SK-N-SH (cell line): ENCODE measurements around the gene C19orf67. TPM values are rescaled to one million over a fixed set of nuclear protein-coding genes. Genes with fewer than 3 reads are reported as not detected.

Experiments used
- CTCF ChIA-PET: fragments of 300-600, 350-600 bp; formaldehyde crosslinking; extraction: SDS; loops from one replicate; lab custom pipeline; 2021; lab: Yijun Ruan, JAX
- POLR2A ChIA-PET: fragments of 350-600 bp; sonication (Branson Sonifier 250); formaldehyde crosslinking; extraction: SDS; loops from one replicate; lab custom pipeline; 2020; ENCODE audit warnings: antibody characterized with exemption, inconsistent platforms; lab: Yijun Ruan, JAX
- DNase-seq: peaks from one replicate; pipeline ENCODE4 v3.0.0; 2012
- H2AFZ ChIP-seq: fragments of 200-600 bp; sonication (generic); 2 replicates; pipeline ENCODE4 v1.8.1; 2016; ENCODE audit warnings: antibody characterized with exemption, mild to moderate bottlenecking, low read depth
- H3F3A ChIP-seq: fragments of 200-600 bp; sonication (generic); replicated peaks from 2 replicates; pipeline ENCODE3; 2016; ENCODE audit warnings: antibody characterized with exemption, mild to moderate bottlenecking; ENCODE audit not compliant: insufficient read depth
- H3K27ac ChIP-seq, 2 experiments: fragments of 200-500 bp in 1 of 2; fragments of 200-600 bp in 1 of 2; sonication (Bioruptor generic) in 1 of 2; sonication (generic), shearing (Covaris generic) in 1 of 2; 2 replicates each; pipeline versions ENCODE4 v1.5.1 to v1.6.1; 2014 to 2016; ENCODE audit warnings: low read depth in 2 of 2, inconsistent platforms in 1 of 2, low read length in 1 of 2, mild to moderate bottlenecking in 1 of 2, mixed read lengths in 1 of 2
- H3K27me3 ChIP-seq: fragments of 200-600 bp; sonication (generic), shearing (Covaris generic); 2 replicates; pipeline ENCODE4 v1.6.1; 2016; ENCODE audit warnings: mixed run types; ENCODE audit not compliant: insufficient read depth
- H3K36me3 ChIP-seq, 2 experiments: fragments of 200-500 bp in 1 of 2; fragments of 200-600 bp in 1 of 2; sonication (Bioruptor generic) in 1 of 2; sonication (generic) in 1 of 2; replicated peaks in 1 of 2; 2 replicates each; pipeline versions ENCODE3 to v1.5.1; 2014 to 2016; ENCODE audit warnings: low read length in 1 of 2, mild to moderate bottlenecking in 1 of 2; ENCODE audit not compliant: insufficient read depth in 2 of 2, control insufficient read depth in 1 of 2
- H3K4me1 ChIP-seq, 2 experiments: fragments of 200-500 bp in 1 of 2; fragments of 200-600 bp in 1 of 2; sonication (Bioruptor generic) in 1 of 2; sonication (generic), shearing (Covaris generic) in 1 of 2; 2 replicates each; pipeline versions ENCODE4 v1.5.1 to v1.6.1; 2014 to 2016; ENCODE audit warnings: low read depth in 1 of 2, low read length in 1 of 2, mixed run types in 1 of 2; ENCODE audit not compliant: insufficient read depth in 2 of 2, control insufficient read depth in 1 of 2
- H3K4me2 ChIP-seq: fragments of 200-600 bp; sonication (generic), shearing (Covaris generic); 2 replicates; pipeline ENCODE4 v1.6.1; 2017; ENCODE audit warnings: mixed run types
- H3K4me3 ChIP-seq, 2 experiments: fragments of 200-500 bp in 1 of 2; fragments of 200-600 bp in 1 of 2; sonication (Bioruptor generic) in 1 of 2; sonication (generic), shearing (Covaris generic) in 1 of 2; 2 replicates each; pipeline versions ENCODE4 v1.5.1 to v1.8.1; 2014 to 2016; ENCODE audit warnings: low read depth in 2 of 2, inconsistent platforms in 1 of 2, low read length in 1 of 2, mild to moderate bottlenecking in 1 of 2, mixed read lengths in 1 of 2, moderate library complexity in 1 of 2
- H3K79me2 ChIP-seq: fragments of 200-600 bp; sonication (generic); 2 replicates; pipeline ENCODE4 v1.8.1; 2017; ENCODE audit warnings: mild to moderate bottlenecking; ENCODE audit not compliant: insufficient read depth
- H3K9ac ChIP-seq: fragments of 200-600 bp; sonication (generic); 2 replicates; pipeline ENCODE4 v1.6.1; 2017; ENCODE audit warnings: mixed run types
- H3K9me2 ChIP-seq: fragments of 200-600 bp; sonication (generic); 2 replicates; pipeline ENCODE4 v1.6.1; 2017; ENCODE audit warnings: mixed run types
- H3K9me3 ChIP-seq: fragments of 200-600 bp; sonication (generic); 2 replicates; pipeline ENCODE4 v1.6.1; 2017; ENCODE audit warnings: mixed run types, mild to moderate bottlenecking, moderate library complexity
- H4K20me1 ChIP-seq: fragments of 200-600 bp; sonication (generic); 2 replicates; pipeline ENCODE4 v1.6.1; 2017; ENCODE audit warnings: mild to moderate bottlenecking, mixed run types; ENCODE audit not compliant: insufficient read depth
- CHD2 ChIP-seq: fragments of 150-350 bp; IDR thresholded peaks from 2 replicates; pipeline ENCODE4 v1.6.1; 2018; ENCODE audit warnings: low read length; ENCODE audit not compliant: partially characterized antibody
- FOXJ3 ChIP-seq: sonication (generic); formaldehyde crosslinking; IDR thresholded peaks from 2 replicates; pipeline ENCODE4 v1.5.1; 2020; ENCODE audit warnings: mild to moderate bottlenecking, missing genetic modification reagents
- RFX5 ChIP-seq: IDR thresholded peaks from 2 replicates; pipeline ENCODE4 v1.6.1; 2012; ENCODE audit warnings: mild to moderate bottlenecking, improper control_type of control experiment, low read length
- ZBTB33 ChIP-seq: IDR thresholded peaks from 2 replicates; pipeline ENCODE4 v1.4.0; 2012; ENCODE audit warnings: low read depth, borderline replicate concordance
- WGBS: methylation state at CpG from one replicate; pipeline ENCODE4 v1.1.6; 2017; ENCODE audit warnings: low lambda C conversion rate; 5-methylcytosine and 5-hydroxymethylcytosine counted together
- polyA plus RNA-seq, 3 experiments: library from polyadenylated mRNA; depleted of rRNA; stranded (reverse); fragments of >200 nt; gene quantifications; 2 replicates each; pipeline ENCODE4 v1.2.3, GENCODE V29; 2012
- TF ChIP-seq, protein P1 (sequence below): IDR thresholded peaks from 2 replicates; pipeline ENCODE4 v1.6.1; 2012; ENCODE audit warnings: mild to moderate bottlenecking, low read depth, low read length, moderate library complexity
- TF ChIP-seq, protein P2 (sequence below): fragments of 200-600 bp; sonication (generic); IDR thresholded peaks from 2 replicates; pipeline ENCODE4 v1.6.1; 2017; ENCODE audit warnings: antibody characterized with exemption, mild to moderate bottlenecking, moderate library complexity

Gene C19orf67
- polyA plus RNA-seq, 1 of the 3 experiments (the other 2 are of a cell fraction), result not detected

GRCh38 chr19:14078411-14078810 lies 7.2 kb downstream of the C19orf67 start:
- Histone ChIP-seq H4K20me1 (no peaks in the 10 kb centered on the region), H2AFZ (no peak overlapping the region), H3K4me2 (no peak overlapping the region), H3K9me3 (no peaks in the 10 kb centered on the region), H3F3A (no peaks in the 10 kb centered on the region), H3K4me1 (peaks cover 3 to 17% of the 10 kb centered on the region in 2 experiments; a peak in 2 of 4 replicates), H3K9me2 (no peaks in the 10 kb centered on the region), H3K27ac (no peak overlapping the region), H3K27me3 (no peaks in the 10 kb centered on the region), H3K36me3 (no peaks in the 10 kb centered on the region), H3K79me2 (peaks cover 19% of the 10 kb centered on the region; the same call in 1 of the 2 replicates), H3K9ac (no peak overlapping the region), H3K4me3 (no peak overlapping the region)
- TF ChIP-seq, protein P1, sequence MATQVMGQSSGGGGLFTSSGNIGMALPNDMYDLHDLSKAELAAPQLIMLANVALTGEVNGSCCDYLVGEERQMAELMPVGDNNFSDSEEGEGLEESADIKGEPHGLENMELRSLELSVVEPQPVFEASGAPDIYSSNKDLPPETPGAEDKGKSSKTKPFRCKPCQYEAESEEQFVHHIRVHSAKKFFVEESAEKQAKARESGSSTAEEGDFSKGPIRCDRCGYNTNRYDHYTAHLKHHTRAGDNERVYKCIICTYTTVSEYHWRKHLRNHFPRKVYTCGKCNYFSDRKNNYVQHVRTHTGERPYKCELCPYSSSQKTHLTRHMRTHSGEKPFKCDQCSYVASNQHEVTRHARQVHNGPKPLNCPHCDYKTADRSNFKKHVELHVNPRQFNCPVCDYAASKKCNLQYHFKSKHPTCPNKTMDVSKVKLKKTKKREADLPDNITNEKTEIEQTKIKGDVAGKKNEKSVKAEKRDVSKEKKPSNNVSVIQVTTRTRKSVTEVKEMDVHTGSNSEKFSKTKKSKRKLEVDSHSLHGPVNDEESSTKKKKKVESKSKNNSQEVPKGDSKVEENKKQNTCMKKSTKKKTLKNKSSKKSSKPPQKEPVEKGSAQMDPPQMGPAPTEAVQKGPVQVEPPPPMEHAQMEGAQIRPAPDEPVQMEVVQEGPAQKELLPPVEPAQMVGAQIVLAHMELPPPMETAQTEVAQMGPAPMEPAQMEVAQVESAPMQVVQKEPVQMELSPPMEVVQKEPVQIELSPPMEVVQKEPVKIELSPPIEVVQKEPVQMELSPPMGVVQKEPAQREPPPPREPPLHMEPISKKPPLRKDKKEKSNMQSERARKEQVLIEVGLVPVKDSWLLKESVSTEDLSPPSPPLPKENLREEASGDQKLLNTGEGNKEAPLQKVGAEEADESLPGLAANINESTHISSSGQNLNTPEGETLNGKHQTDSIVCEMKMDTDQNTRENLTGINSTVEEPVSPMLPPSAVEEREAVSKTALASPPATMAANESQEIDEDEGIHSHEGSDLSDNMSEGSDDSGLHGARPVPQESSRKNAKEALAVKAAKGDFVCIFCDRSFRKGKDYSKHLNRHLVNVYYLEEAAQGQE, result no peak
- no peak for TF ChIP-seq ZBTB33
- no peak for TF ChIP-seq RFX5
- TF ChIP-seq FOXJ3, result no peak
- 91% methylated on average over 2 of the region's 2 CpGs for WGBS
- CTCF ChIA-PET, result interaction anchor here (0.7 to 0.9 kb wide), 4 partner anchors 21 to 493 kb away, joined by 3 read pairs; partner anchors contain the start of gene NDUFB7
- POLR2A ChIA-PET, result no interaction called here
- DNase-seq, result no peak

DNA sequence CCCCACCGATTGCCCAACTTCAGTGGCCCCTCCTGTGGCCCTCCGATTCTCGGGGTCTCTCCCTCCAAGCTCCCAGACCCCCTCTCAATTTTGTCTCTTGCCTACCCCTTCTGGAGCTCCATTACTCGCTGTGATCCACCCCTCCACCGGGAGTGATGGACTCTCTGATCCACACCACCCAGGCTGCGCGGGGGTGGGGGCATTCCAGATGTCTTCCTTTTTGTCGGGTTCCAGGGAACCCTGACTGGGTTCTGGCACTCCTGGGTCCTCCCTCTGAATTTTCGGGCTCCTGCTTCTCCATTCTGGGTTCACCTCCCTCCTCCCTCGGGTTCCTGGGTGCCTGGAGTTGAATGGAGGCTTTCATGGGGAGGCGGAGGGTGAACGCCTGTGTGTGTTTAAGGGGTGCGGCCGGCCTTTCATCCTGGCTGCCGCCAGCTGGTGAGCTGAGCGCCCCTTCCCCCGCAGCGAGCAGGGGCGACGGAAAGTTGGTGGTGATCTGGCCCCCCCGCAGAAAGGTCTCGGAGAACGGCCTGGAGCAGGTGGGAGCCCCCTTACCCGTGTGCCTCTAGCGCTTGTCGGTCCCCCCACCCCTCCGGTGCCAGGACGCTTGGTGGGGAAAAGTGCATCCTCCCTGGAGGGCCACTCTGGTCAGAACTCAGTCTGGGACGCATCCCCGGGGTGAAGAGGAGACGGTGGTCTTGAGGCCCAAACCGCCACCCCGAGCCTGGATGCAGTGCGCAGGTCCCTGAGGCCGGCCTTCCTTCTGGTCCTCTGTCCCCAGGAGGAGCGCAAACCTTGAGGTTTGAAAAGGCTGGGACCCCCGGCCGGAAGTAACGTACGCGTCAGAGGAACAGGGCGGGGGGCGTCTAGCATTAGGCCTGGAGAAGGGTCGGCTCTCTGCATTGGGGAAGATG lies 11.4 kb downstream of the C19orf67 start:
- TF ChIP-seq, protein P2, sequence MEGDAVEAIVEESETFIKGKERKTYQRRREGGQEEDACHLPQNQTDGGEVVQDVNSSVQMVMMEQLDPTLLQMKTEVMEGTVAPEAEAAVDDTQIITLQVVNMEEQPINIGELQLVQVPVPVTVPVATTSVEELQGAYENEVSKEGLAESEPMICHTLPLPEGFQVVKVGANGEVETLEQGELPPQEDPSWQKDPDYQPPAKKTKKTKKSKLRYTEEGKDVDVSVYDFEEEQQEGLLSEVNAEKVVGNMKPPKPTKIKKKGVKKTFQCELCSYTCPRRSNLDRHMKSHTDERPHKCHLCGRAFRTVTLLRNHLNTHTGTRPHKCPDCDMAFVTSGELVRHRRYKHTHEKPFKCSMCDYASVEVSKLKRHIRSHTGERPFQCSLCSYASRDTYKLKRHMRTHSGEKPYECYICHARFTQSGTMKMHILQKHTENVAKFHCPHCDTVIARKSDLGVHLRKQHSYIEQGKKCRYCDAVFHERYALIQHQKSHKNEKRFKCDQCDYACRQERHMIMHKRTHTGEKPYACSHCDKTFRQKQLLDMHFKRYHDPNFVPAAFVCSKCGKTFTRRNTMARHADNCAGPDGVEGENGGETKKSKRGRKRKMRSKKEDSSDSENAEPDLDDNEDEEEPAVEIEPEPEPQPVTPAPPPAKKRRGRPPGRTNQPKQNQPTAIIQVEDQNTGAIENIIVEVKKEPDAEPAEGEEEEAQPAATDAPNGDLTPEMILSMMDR, result peak; percentile 15; the same call in 1 of the 2 replicates
- TF ChIP-seq CHD2, result no peak
- peak; percentile 67 for DNase-seq
- peak overlapping the region; percentile 93 for H3K4me2 ChIP-seq
- no peaks in the 10 kb centered on the region for H3K27me3 ChIP-seq
- H2AFZ ChIP-seq, result peak overlapping the region; percentile 99
- WGBS, result 10% methylated on average over 20 of the region's 44 CpGs
- H3K79me2 ChIP-seq, result no peaks in the 10 kb centered on the region
- H3K27ac ChIP-seq, result peak overlapping the region; percentile 24 to 50; a peak in 3 of 4 replicates
- H3K9me2 ChIP-seq, result no peaks in the 10 kb centered on the region
- H3K9ac ChIP-seq, result peak overlapping the region; percentile 70
- H3K4me3 ChIP-seq, result peak overlapping the region; percentile 60 to 85
- no peaks in the 10 kb centered on the region for H3F3A ChIP-seq
- ChIA-PET CTCF (interaction anchor here (0.7 to 6.7 kb wide), 28 partner anchors 8 to 289 kb away, joined by 3 to 146 read pairs (median 4); partner anchors contain the start of genes C19orf67, DCAF15, NANOS3 and PALM3), POLR2A (interaction anchor here (0.7 to 1.6 kb wide), 5 partner anchors 15 to 921 kb away, joined by 3 to 6 read pairs (median 4); partner anchors contain the start of gene IL27RA)
- no peaks in the 10 kb centered on the region for H3K9me3 ChIP-seq
- H3K4me1 ChIP-seq, result peaks cover 0 to 14% of the 10 kb centered on the region in 2 experiments; a peak in 1 of 4 replicates
- no peaks in the 10 kb centered on the region for H3K36me3 ChIP-seq
- H4K20me1 ChIP-seq, result no peaks in the 10 kb centered on the region
